H1 (cell line): Measurements from ENCODE around the gene GP9. TPM values are rescaled to one million over a fixed set of nuclear protein-coding genes. Genes with fewer than 3 reads are reported as not detected.
A peak's percentile ranks its signal among the peaks of the same experiment; 100 is the strongest.

ENCODE experiments used
- CTCF ChIA-PET: fragments of 300-600 bp; sonication (Branson Sonifier 250); formaldehyde crosslinking; loops from one replicate; lab custom pipeline; 2021; ENCODE audit not compliant: partially characterized antibody; lab: Charles Lee
- POLR2A ChIA-PET: fragments of 300-600 bp; sonication (Branson Sonifier 250); formaldehyde crosslinking; loops from one replicate; lab custom pipeline; 2021; ENCODE audit warnings: inconsistent platforms; ENCODE audit not compliant: partially characterized antibody; lab: Charles Lee
- DNase-seq, 2 experiments: peaks; one replicate each; pipeline versions ENCODE4 v3.0.0 to v3.0.0-alpha.2; 2010 to 2022; ENCODE audit warnings: low spot score in 2 of 2, low read depth in 1 of 2, mixed read lengths in 1 of 2
- FAIRE-seq: peaks from 2 replicates; lab custom pipeline; 2011; peaks lifted over from hg19 to GRCh38; lab: Jason Lieb, UNC
- H2AFZ ChIP-seq: 2 replicates; pipeline ENCODE4 v1.8.1; 2012; ENCODE audit warnings: low read length, inconsistent platforms
- H2AK5ac ChIP-seq: 2 replicates; pipeline ENCODE4 v1.6.1; 2013; ENCODE audit warnings: low read depth, low read length
- H2BK120ac ChIP-seq: replicated peaks from 2 replicates; pipeline ENCODE3; 2013; ENCODE audit warnings: low read depth, low read length, inconsistent platforms
- H2BK12ac ChIP-seq: 2 replicates; pipeline ENCODE4 v1.6.1; 2013; ENCODE audit warnings: low read depth, low read length
- H2BK15ac ChIP-seq: 2 replicates; pipeline ENCODE4 v1.6.1; 2013; ENCODE audit warnings: low read length
- H2BK20ac ChIP-seq: 2 replicates; pipeline ENCODE4 v1.6.1; 2013; ENCODE audit warnings: low read length
- H2BK5ac ChIP-seq: 2 replicates; pipeline ENCODE4 v1.6.1; 2013; ENCODE audit warnings: low read depth, low read length
- H3K14ac ChIP-seq: 2 replicates; pipeline ENCODE4 v1.6.1; 2013; ENCODE audit warnings: inconsistent platforms; ENCODE audit not compliant: insufficient read length
- H3K18ac ChIP-seq: 2 replicates; pipeline ENCODE4 v1.6.1; 2013; ENCODE audit warnings: low read length; ENCODE audit errors: extremely low read depth
- H3K23ac ChIP-seq: 2 replicates; pipeline ENCODE4 v1.6.1; 2013; ENCODE audit warnings: inconsistent platforms; ENCODE audit not compliant: insufficient read length
- H3K23me2 ChIP-seq: 2 replicates; pipeline ENCODE4 v1.6.1; 2013; ENCODE audit warnings: low read depth, low read length
- H3K27ac ChIP-seq: 2 replicates; pipeline ENCODE4 v1.6.1; 2011; ENCODE audit warnings: low read depth, low read length, inconsistent platforms
- H3K27me3 ChIP-seq, 4 experiments: replicated peaks in 1 of 4; 1 replicate in 1 of 4; 2 replicates in 3 of 4; pipeline versions ENCODE4 v1.6.1 to v1.8.1; 2011 to 2013; ENCODE audit warnings: low read length in 3 of 4, mild to moderate bottlenecking in 3 of 4, inconsistent platforms in 2 of 4, mixed read lengths in 2 of 4, moderate library complexity in 1 of 4; ENCODE audit not compliant: control insufficient read depth in 3 of 4, insufficient read depth in 3 of 4; ENCODE audit errors: extremely low read depth in 1 of 4
- H3K36me3 ChIP-seq, 4 experiments: 2 replicates each; pipeline versions ENCODE4 v1.6.1 to v1.8.1; 2011 to 2013; ENCODE audit warnings: mild to moderate bottlenecking in 4 of 4, low read length in 3 of 4, moderate library complexity in 2 of 4, control low read depth in 1 of 4, inconsistent platforms in 1 of 4; ENCODE audit not compliant: insufficient read depth in 4 of 4, control insufficient read depth in 2 of 4
- H3K4ac ChIP-seq: replicated peaks from 2 replicates; pipeline ENCODE3; 2013; ENCODE audit warnings: low read length, low read depth, mixed read lengths, inconsistent platforms; ENCODE audit not compliant: insufficient read length
- H3K4me1 ChIP-seq, 4 experiments: replicated peaks in 1 of 4; 1 replicate in 1 of 4; 2 replicates in 3 of 4; pipeline versions ENCODE4 v1.6.1 to v1.8.1; 2011 to 2013; ENCODE audit warnings: low read length in 3 of 4, inconsistent platforms in 2 of 4, mixed read lengths in 1 of 4; ENCODE audit not compliant: insufficient read depth in 4 of 4, control insufficient read depth in 3 of 4
- H3K4me2 ChIP-seq, 2 experiments: 2 replicates each; pipeline versions ENCODE4 v1.6.1 to v1.8.1; 2011 to 2013; ENCODE audit warnings: low read depth in 2 of 2, low read length in 2 of 2, control low read depth in 1 of 2, inconsistent platforms in 1 of 2, mild to moderate bottlenecking in 1 of 2; ENCODE audit not compliant: insufficient read depth in 1 of 2
- H3K4me3 ChIP-seq, 4 experiments: fragments of 200-600, 300-600 bp in 1 of 4; sonication (generic), shearing (Covaris generic), sonication (Bioruptor Twin) in 1 of 4; 2 replicates each; pipeline versions ENCODE4 v1.5.1 to v1.8.1; 2011 to 2016; ENCODE audit warnings: low read length in 4 of 4, low read depth in 3 of 4, control low read depth in 2 of 4, inconsistent platforms in 2 of 4, mild to moderate bottlenecking in 2 of 4, mixed read lengths in 1 of 4, moderate library complexity in 1 of 4; ENCODE audit not compliant: insufficient read depth in 2 of 4; ENCODE audit errors: extremely low read depth in 1 of 4
- H3K56ac ChIP-seq: replicated peaks from 2 replicates; pipeline ENCODE3; 2013; ENCODE audit warnings: low read depth, mild to moderate bottlenecking, mixed read lengths, low read length, inconsistent platforms; ENCODE audit not compliant: insufficient read length
- H3K79me1 ChIP-seq: 2 replicates; pipeline ENCODE4 v1.6.1; 2013; ENCODE audit warnings: low read depth, low read length, control low read depth
- H3K79me2 ChIP-seq, 2 experiments: 2 replicates each; pipeline versions ENCODE4 v1.6.1 to v1.8.1; 2012 to 2013; ENCODE audit warnings: low read length in 2 of 2, mild to moderate bottlenecking in 2 of 2, inconsistent platforms in 1 of 2; ENCODE audit not compliant: insufficient read depth in 2 of 2, control insufficient read depth in 1 of 2
- H3K9ac ChIP-seq, 4 experiments: replicated peaks in 1 of 4; 1 replicate in 1 of 4; 2 replicates in 3 of 4; pipeline versions ENCODE4 v1.6.1 to v1.8.1; 2011 to 2013; ENCODE audit warnings: low read depth in 3 of 4, low read length in 3 of 4, control low read depth in 2 of 4, mild to moderate bottlenecking in 2 of 4, moderate library complexity in 2 of 4, inconsistent platforms in 1 of 4; ENCODE audit errors: extremely low read depth in 1 of 4
- H3K9me3 ChIP-seq, 2 experiments: 2 replicates each; pipeline versions ENCODE4 v1.6.1 to v1.8.1; 2012 to 2013; ENCODE audit warnings: mild to moderate bottlenecking in 2 of 2, moderate library complexity in 2 of 2, control low read depth in 1 of 2, inconsistent platforms in 1 of 2, low read depth in 1 of 2, low read length in 1 of 2, mixed read lengths in 1 of 2; ENCODE audit not compliant: insufficient read depth in 2 of 2
- H4K20me1 ChIP-seq, 2 experiments: replicated peaks in 1 of 2; 2 replicates each; pipeline versions ENCODE3 to v1.8.1; 2011 to 2013; ENCODE audit warnings: inconsistent platforms in 2 of 2, low read length in 2 of 2, mild to moderate bottlenecking in 1 of 2; ENCODE audit not compliant: insufficient read depth in 2 of 2, control insufficient read depth in 1 of 2
- H4K5ac ChIP-seq: 2 replicates; pipeline ENCODE4 v1.6.1; 2013; ENCODE audit warnings: low read length, low read depth, mixed read lengths, inconsistent platforms; ENCODE audit not compliant: insufficient read length
- H4K8ac ChIP-seq: 2 replicates; pipeline ENCODE4 v1.8.0; 2013; ENCODE audit warnings: mild to moderate bottlenecking, moderate library complexity, low read length, inconsistent platforms; ENCODE audit not compliant: insufficient read depth; ENCODE audit errors: extremely low read depth
- H4K91ac ChIP-seq: replicated peaks from 2 replicates; pipeline ENCODE3; 2013; ENCODE audit warnings: low read length, mixed read lengths, inconsistent platforms; ENCODE audit not compliant: insufficient read length
- BACH1 ChIP-seq: IDR thresholded peaks from 2 replicates; pipeline ENCODE4 v1.6.1; 2012; ENCODE audit warnings: low read length, improper control_type of control experiment
- SIN3A ChIP-seq, 2 experiments: IDR thresholded peaks in 1 of 2; conservative IDR thresholded peaks in 1 of 2; 2 replicates each; pipeline ENCODE4 v1.6.1; 2011 to 2012; ENCODE audit warnings: low read length in 2 of 2, improper control_type of control experiment in 1 of 2, low read depth in 1 of 2, mild to moderate bottlenecking in 1 of 2
- WGBS, 2 experiments: shearing (Covaris generic) in 1 of 2; methylation state at CpG; one replicate each; pipeline versions ENCODE4 v1.1.6 to v1.1.7; 2013 to 2015; ENCODE audit warnings: low lambda C conversion rate in 2 of 2, mixed read lengths in 2 of 2, inconsistent platforms in 1 of 2, low coverage in 1 of 2, missing lambda C conversion rate in 1 of 2; ENCODE audit not compliant: insufficient replicate concordance in 2 of 2, insufficient coverage in 1 of 2, insufficient read length in 1 of 2; ENCODE audit errors: extremely low coverage in 1 of 2, missing lambda C conversion rate in 1 of 2; 5-methylcytosine and 5-hydroxymethylcytosine counted together
- polyA plus RNA-seq, 7 experiments: library from polyadenylated mRNA; depleted of rRNA in 3 of 7; stranded (reverse) in 5 of 7; unstranded in 2 of 7; fragments of >200 nt in 5 of 7; fragments of 200-250 nt in 2 of 7; gene quantifications; 1 replicate in 5 of 7; 2 replicates in 1 of 7; 4 replicates in 1 of 7; pipeline versions ENCODE4 v1.2.1 to v1.2.3, GENCODE V29; 2011 to 2013; ENCODE audit warnings: missing spikeins in 2 of 7, mixed read lengths in 2 of 7
- total RNA-seq: library from RNA; stranded (reverse); fragmentation: NEBNext Ultra II Directional; extraction: Animal tissue kit (Norgen Biotek cat#: 25700); gene quantifications from 2 replicates; pipeline ENCODE4 v1.2.1, GENCODE V29; 2021

GP9 gene
- total and polyA plus RNA-seq, 2 of the 8 experiments (the other 6 are each of a cell fraction or from before 2014, with no cell fraction given): not detected

DNA sequence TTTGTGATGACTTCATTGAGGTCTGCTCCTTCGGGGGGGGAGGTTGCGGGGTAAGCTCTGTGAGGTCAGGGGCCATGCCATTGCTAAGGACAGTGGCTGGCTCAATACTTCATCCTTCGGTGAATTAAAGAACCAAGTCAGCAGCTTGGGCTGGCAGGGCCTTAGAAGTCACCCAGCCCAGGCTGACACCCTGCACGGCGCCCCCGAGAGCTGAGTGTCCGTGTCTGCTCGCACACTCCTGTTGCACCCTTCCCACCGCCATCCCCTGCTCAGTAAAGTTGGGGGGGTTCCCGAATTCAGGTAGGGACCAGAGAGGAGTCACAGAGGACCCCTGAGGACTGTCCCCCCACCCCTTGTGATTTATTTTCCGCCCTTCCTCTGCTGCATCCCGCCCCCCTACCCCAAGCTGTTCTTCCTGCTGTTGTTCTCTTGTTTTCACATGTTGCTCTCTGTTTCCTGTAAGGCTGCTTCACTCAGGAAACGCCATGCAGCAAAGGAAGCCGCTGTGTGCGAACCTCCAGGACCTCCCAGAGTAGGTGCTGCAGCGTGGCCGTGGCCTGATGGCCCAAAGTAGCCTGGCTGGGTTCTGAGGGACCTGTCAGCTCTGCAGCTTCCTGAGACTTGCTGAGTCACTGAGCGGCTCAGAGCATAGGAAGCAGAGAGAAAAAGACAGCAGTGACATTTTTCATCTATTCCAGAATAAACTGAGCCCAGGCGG, 45.0 kb upstream of the GP9 start:
- no peak overlapping the region for H2AFZ ChIP-seq
- CTCF ChIA-PET: interaction anchor here (0.9 to 4.7 kb wide), 11 partner anchors 8 to 152 kb away, joined by 3 to 28 read pairs (median 9); no protein-coding TSS in a partner anchor
- no peaks in the 10 kb centered on the region for H3K79me2 ChIP-seq
- no peaks in the 10 kb centered on the region for H3K79me1 ChIP-seq
- H2BK5ac ChIP-seq: no peak overlapping the region
- no peak overlapping the region for H2BK120ac ChIP-seq
- no peak overlapping the region for H3K23ac ChIP-seq
- no peak overlapping the region for H4K91ac ChIP-seq
- H3K27me3 ChIP-seq: peaks cover 0 to 4% (median 0%) of the 10 kb centered on the region in 4 experiments; a peak in 1 of 7 replicates
- POLR2A ChIA-PET: interaction anchor here (0.7 to 1.7 kb wide), 4 partner anchors 11 to 300 kb away, joined by 3 to 4 read pairs (median 3); a partner anchor contains a TSS
- no peak overlapping the region for H3K9ac ChIP-seq
- FAIRE-seq: no peak
- no peak overlapping the region for H3K18ac ChIP-seq
- no peak overlapping the region for H2BK20ac ChIP-seq
- H3K4me3 ChIP-seq: no peak overlapping the region
- no peak overlapping the region for H3K4ac ChIP-seq
- H3K23me2 ChIP-seq: no peaks in the 10 kb centered on the region
- no peak overlapping the region for H3K4me2 ChIP-seq
- H2AK5ac ChIP-seq: no peak overlapping the region
- H3K36me3 ChIP-seq: no peaks in the 10 kb centered on the region
- H3K27ac ChIP-seq: no peak overlapping the region
- TF ChIP-seq SIN3A (conservative IDR thresholded peaks at IDR 0.05 in 1 of 2, IDR thresholded peaks at IDR 0.05 in 1 of 2; ENCODE audit: low read depth in 1 of 2, low read length in 2 of 2) (no peak), BACH1 (0 out of 2 replicates have a peak, but pooled peaks have one; percentile 9)
- TF ChIP-seq, all 59 proteins: peak for 1
- H3K56ac ChIP-seq: no peak overlapping the region
- DNase-seq: no peak
- peaks cover 0 to 7% (median 1%) of the 10 kb centered on the region in 4 experiments; a peak in 2 of 7 replicates for H3K4me1 ChIP-seq
- H2BK12ac ChIP-seq: no peak overlapping the region
- 89% methylated on average over 19 of the region's 19 CpGs; no CpG with 5 or more reads in 1 of the 2 experiments for WGBS, 2 experiments
- H4K8ac ChIP-seq: no peak overlapping the region
- no peak overlapping the region for H3K14ac ChIP-seq
- peak overlapping the region; percentile 4; the same call in 1 of the 2 replicates for H2BK15ac ChIP-seq
- H3K9me3 ChIP-seq: no peaks in the 10 kb centered on the region
- no peak overlapping the region for H4K5ac ChIP-seq
- H4K20me1 ChIP-seq: no peaks in the 10 kb centered on the region
